HG02943 (cell line): ENCODE results near the gene P4HA3.
"Not testable (repeated sequence)": the region's sequence is repeated elsewhere in the genome, so short reads cannot be mapped to it uniquely, and the experiment has no call there.

Source experiments
- ATAC-seq: cut with Tn5 transposase; IDR thresholded peaks from one replicate; pipeline ENCODE4 v1.9.1; 2021; ENCODE audit warnings: mild to moderate bottlenecking, low read depth, moderate library complexity; ENCODE audit not compliant: unreplicated experiment

Gene P4HA3

GRCh38 chr11:74311352-74311926 is at the start of gene P4HA3:
Gene P4HA3 (minus strand): TSS chr11:74311640. CDS start chr11:74311611, 29 bp downstream.
- ATAC-seq = no peak

GRCh38 chr11:74357449-74357848 is 46.0 kb upstream of the P4HA3 start:
- ATAC-seq = no peak

- ATAC-seq = no peak
Observed at GRCh38 chr11:74355626-74356025, 44.2 kb upstream of the P4HA3 start.

- no peak for ATAC-seq
Observed at GRCh38 chr11:74354036-74354435, 42.6 kb upstream of the P4HA3 start.

GRCh38 chr11:74347381-74347780 is 35.9 kb upstream of the P4HA3 start:
- no peak for ATAC-seq

- no peak for ATAC-seq
Observed at GRCh38 chr11:74345420-74345819, 34.0 kb upstream of the P4HA3 start.

- no peak for ATAC-seq
Observed at GRCh38 chr11:74341921-74342320, 30.5 kb upstream of the P4HA3 start.

- no peak for ATAC-seq
Observed at GRCh38 chr11:74339619-74340018, 28.2 kb upstream of the P4HA3 start.

- ATAC-seq = no peak
Observed at GRCh38 chr11:74338963-74339362, 27.5 kb upstream of the P4HA3 start.

- ATAC-seq = no peak
Observed at GRCh38 chr11:74333193-74333592, 21.8 kb upstream of the P4HA3 start.

- ATAC-seq = no peak
Observed at GRCh38 chr11:74332291-74332690, 20.9 kb upstream of the P4HA3 start.

GRCh38 chr11:74331000-74331399 is 19.6 kb upstream of the P4HA3 start:
- not testable (repeated sequence) for ATAC-seq

- ATAC-seq = no peak
Observed at GRCh38 chr11:74330075-74330858, 18.8 kb upstream of the P4HA3 start.

GRCh38 chr11:74327076-74327475 is 15.6 kb upstream of the P4HA3 start:
- ATAC-seq = no peak

- no peak for ATAC-seq
Observed at GRCh38 chr11:74326665-74327064, 15.2 kb upstream of the P4HA3 start.

- no peak for ATAC-seq
Observed at GRCh38 chr11:74325649-74326645, 14.5 kb upstream of the P4HA3 start.

- no peak for ATAC-seq
Observed at GRCh38 chr11:74322667-74323066, 11.2 kb upstream of the P4HA3 start.

- ATAC-seq = no peak
Observed at GRCh38 chr11:74321487-74322188, 10.2 kb upstream of the P4HA3 start.

- no peak for ATAC-seq
Observed at GRCh38 chr11:74320538-74320937, 9.1 kb upstream of the P4HA3 start.

GRCh38 chr11:74319139-74319816 is 7.8 kb upstream of the P4HA3 start:
- ATAC-seq = no peak
